Epidermal melanocyte (primary cell): ENCODE results near the gene GSN.
"Not testable (repeated sequence)": the region's sequence is repeated elsewhere in the genome, so short reads cannot be mapped to it uniquely, and the experiment has no call there.

Experiments used
- DNase-seq: peaks from one replicate; pipeline ENCODE4 v3.0.0; 2011; ENCODE audit warnings: low spot score; ENCODE audit not compliant: insufficient read length

Gene GSN

GRCh38 chr9:121286973-121287741 is 19.2 kb downstream of the GSN start:
- DNase-seq = peak; percentile 81

- no peak for DNase-seq
These were observed 20.7 kb downstream of the GSN start for GRCh38 chr9:121288673-121289025.

- DNase-seq = peak; percentile 56
These were observed 21.2 kb downstream of the GSN start for GRCh38 chr9:121289026-121289771.

- DNase-seq = no peak
These were observed 21.9 kb downstream of the GSN start for GRCh38 chr9:121289772-121290370.

GRCh38 chr9:121291536-121291935 is 23.6 kb downstream of the GSN start:
- not testable (repeated sequence) for DNase-seq

GRCh38 chr9:121292051-121292450 is 24.1 kb downstream of the GSN start:
- DNase-seq = no peak

GRCh38 chr9:121292801-121293241 is 24.9 kb downstream of the GSN start:
- no peak for DNase-seq

GRCh38 chr9:121294151-121294743 is 26.3 kb downstream of the GSN start:
- no peak for DNase-seq

- DNase-seq = no peak
These were observed 27.1 kb downstream of the GSN start for GRCh38 chr9:121294866-121295661.

GRCh38 chr9:121295662-121296191 is 27.8 kb downstream of the GSN start:
- no peak for DNase-seq

GRCh38 chr9:121296213-121297127 is 28.5 kb downstream of the GSN start:
- DNase-seq = no peak

GRCh38 chr9:121297389-121297788 is 29.4 kb downstream of the GSN start:
- no peak for DNase-seq

- no peak for DNase-seq
These were observed 30.1 kb downstream of the GSN start for GRCh38 chr9:121298016-121298538.

- no peak for DNase-seq
These were observed 30.9 kb downstream of the GSN start for GRCh38 chr9:121298689-121299466.

- no peak for DNase-seq
These were observed 31.7 kb downstream of the GSN start for GRCh38 chr9:121299467-121300282.

- no peak for DNase-seq
These were observed 32.5 kb downstream of the GSN start for GRCh38 chr9:121300283-121301119.

GRCh38 chr9:121301881-121302286 is 33.9 kb downstream of the GSN start:
- no peak for DNase-seq
